Measurements from ENCODE around the gene LARP6. TPM values are rescaled to one million over a fixed set of nuclear protein-coding genes. Genes with fewer than 3 reads are reported as not detected.

Gene LARP6
- total RNA-seq (2021; ENCODE audit: unreplicated experiment), result 66.3 TPM
- 69.8 TPM for polyA plus RNA-seq (2012; ENCODE audit: insufficient read length)
- Bru-seq, nascent RNA, result percentile 71 among the genes with signal in this experiment
- BruChase-seq, experiment 1, labeled RNA remaining after a 2-hour chase, result percentile 66 among the genes with signal in this experiment
- BruChase-seq, experiment 2, labeled RNA remaining after a 6-hour chase, result percentile 66 among the genes with signal in this experiment
- long read RNA-seq, full-length matches to known transcripts, result 97 of 115 reads
- long read RNA-seq, partial matches to known transcripts, result 9 of 115 reads
- long read RNA-seq, other reads (novel, unspliced or antisense), result 9 of 115 reads

- ATAC-seq (peak; percentile 91), DNase-seq (ENCODE audit: low read depth, low spot score) (no peak)
- Histone ChIP-seq H3K27ac (ENCODE audit: low read length) (peak within 1 kb of the TSS; percentile 90), H3K27me3 (ENCODE audit: control insufficient read depth, insufficient read depth, low read length) (no peaks in the 10 kb centered on the region), H3K4me3 (ENCODE audit: low read depth in 2 of 2, low read length in 2 of 2) (peak within 1 kb of the TSS; percentile 86 to 93), H3K9me3 (ENCODE audit: control insufficient read depth, insufficient read depth, low read depth, low read length) (no peaks in the 10 kb centered on the region), H3K36me3 (ENCODE audit: control insufficient read depth, insufficient read depth, low read length) (peaks cover 5% of the 10 kb centered on the region), H3K4me1 (ENCODE audit: control insufficient read depth, insufficient read depth, low read length) (peaks cover 28% of the 10 kb centered on the region)
- in situ Hi-C loops (cut with HindIII; ENCODE audit: low pct_unique_long_range_greater_than_20kb, low sequenced_read_pairs) (no loop called here), intact Hi-C loops (cut with micrococcal nuclease; ENCODE audit: unreplicated experiment) (no loop called here)
- CTCF ChIA-PET, result interaction anchor here (1.2 kb wide), 1 partner anchor 29 kb away, joined by 4 read pairs; no protein-coding TSS in a partner anchor
- BruUV-seq (replicated peaks), result no TSS peak
- TF ChIP-seq POLR2AphosphoS5 (IDR thresholded peaks at IDR 0.05; ENCODE audit: low read depth, low read length) (no peak), SIN3A (IDR thresholded peaks at IDR 0.05; ENCODE audit: borderline replicate concordance, insufficient read depth, low read depth, low read length) (peak; percentile 25; the same call in 1 of the 2 replicates), TCF7L2 (IDR thresholded peaks at IDR 0.05; ENCODE audit: low read depth, low read length) (no peak)
- POLR2A ChIA-PET, result no interaction called here
Measured at GRCh38 chr15:70853973-70854665, at the start of gene LARP6. LARP6 (minus strand) TSS chr15:70854157; CDS start chr15:70854088, 69 bp downstream.

- ATAC-seq, result no peak
- intact Hi-C loops (cut with micrococcal nuclease; ENCODE audit: unreplicated experiment) (no loop called here), in situ Hi-C loops (cut with HindIII; ENCODE audit: low pct_unique_long_range_greater_than_20kb, low sequenced_read_pairs) (no loop called here)
- POLR2A ChIA-PET, result no interaction called here
- DNase-seq (ENCODE audit: low read depth, low spot score), result no peak
- H3K27ac ChIP-seq (ENCODE audit: low read length), result no peak overlapping the region
- TF ChIP-seq, protein P1, sequence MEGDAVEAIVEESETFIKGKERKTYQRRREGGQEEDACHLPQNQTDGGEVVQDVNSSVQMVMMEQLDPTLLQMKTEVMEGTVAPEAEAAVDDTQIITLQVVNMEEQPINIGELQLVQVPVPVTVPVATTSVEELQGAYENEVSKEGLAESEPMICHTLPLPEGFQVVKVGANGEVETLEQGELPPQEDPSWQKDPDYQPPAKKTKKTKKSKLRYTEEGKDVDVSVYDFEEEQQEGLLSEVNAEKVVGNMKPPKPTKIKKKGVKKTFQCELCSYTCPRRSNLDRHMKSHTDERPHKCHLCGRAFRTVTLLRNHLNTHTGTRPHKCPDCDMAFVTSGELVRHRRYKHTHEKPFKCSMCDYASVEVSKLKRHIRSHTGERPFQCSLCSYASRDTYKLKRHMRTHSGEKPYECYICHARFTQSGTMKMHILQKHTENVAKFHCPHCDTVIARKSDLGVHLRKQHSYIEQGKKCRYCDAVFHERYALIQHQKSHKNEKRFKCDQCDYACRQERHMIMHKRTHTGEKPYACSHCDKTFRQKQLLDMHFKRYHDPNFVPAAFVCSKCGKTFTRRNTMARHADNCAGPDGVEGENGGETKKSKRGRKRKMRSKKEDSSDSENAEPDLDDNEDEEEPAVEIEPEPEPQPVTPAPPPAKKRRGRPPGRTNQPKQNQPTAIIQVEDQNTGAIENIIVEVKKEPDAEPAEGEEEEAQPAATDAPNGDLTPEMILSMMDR (IDR thresholded peaks at IDR 0.05), result no peak
- TF ChIP-seq POLR2AphosphoS5 (IDR thresholded peaks at IDR 0.05; ENCODE audit: low read depth, low read length), result no peak
- TF ChIP-seq SIN3A (IDR thresholded peaks at IDR 0.05; ENCODE audit: borderline replicate concordance, insufficient read depth, low read depth, low read length), result no peak
- TF ChIP-seq, protein P2, sequence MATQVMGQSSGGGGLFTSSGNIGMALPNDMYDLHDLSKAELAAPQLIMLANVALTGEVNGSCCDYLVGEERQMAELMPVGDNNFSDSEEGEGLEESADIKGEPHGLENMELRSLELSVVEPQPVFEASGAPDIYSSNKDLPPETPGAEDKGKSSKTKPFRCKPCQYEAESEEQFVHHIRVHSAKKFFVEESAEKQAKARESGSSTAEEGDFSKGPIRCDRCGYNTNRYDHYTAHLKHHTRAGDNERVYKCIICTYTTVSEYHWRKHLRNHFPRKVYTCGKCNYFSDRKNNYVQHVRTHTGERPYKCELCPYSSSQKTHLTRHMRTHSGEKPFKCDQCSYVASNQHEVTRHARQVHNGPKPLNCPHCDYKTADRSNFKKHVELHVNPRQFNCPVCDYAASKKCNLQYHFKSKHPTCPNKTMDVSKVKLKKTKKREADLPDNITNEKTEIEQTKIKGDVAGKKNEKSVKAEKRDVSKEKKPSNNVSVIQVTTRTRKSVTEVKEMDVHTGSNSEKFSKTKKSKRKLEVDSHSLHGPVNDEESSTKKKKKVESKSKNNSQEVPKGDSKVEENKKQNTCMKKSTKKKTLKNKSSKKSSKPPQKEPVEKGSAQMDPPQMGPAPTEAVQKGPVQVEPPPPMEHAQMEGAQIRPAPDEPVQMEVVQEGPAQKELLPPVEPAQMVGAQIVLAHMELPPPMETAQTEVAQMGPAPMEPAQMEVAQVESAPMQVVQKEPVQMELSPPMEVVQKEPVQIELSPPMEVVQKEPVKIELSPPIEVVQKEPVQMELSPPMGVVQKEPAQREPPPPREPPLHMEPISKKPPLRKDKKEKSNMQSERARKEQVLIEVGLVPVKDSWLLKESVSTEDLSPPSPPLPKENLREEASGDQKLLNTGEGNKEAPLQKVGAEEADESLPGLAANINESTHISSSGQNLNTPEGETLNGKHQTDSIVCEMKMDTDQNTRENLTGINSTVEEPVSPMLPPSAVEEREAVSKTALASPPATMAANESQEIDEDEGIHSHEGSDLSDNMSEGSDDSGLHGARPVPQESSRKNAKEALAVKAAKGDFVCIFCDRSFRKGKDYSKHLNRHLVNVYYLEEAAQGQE (IDR thresholded peaks at IDR 0.05; ENCODE audit: insufficient read depth in 1 of 2, low read depth in 2 of 2, low read length in 1 of 2), result no peak
- TF ChIP-seq TCF7L2 (IDR thresholded peaks at IDR 0.05; ENCODE audit: low read depth, low read length), result no peak
- H3K4me3 ChIP-seq (ENCODE audit: low read depth in 2 of 2, low read length in 2 of 2), result no peak overlapping the region
- H3K4me1 ChIP-seq (ENCODE audit: control insufficient read depth, insufficient read depth, low read length), result no peaks in the 10 kb centered on the region
- BruUV-seq (replicated peaks), result no TSS peak
- no peaks in the 10 kb centered on the region for H3K27me3 ChIP-seq (ENCODE audit: control insufficient read depth, insufficient read depth, low read length)
- 0 out of 2 replicates have a peak, but pooled peaks cover 3% of the 10 kb centered on the region for H3K9me3 ChIP-seq (ENCODE audit: control insufficient read depth, insufficient read depth, low read depth, low read length)
- CTCF ChIA-PET, result interaction anchor here (0.5 kb wide), 1 partner anchor 224 kb away, joined by 4 read pairs; no protein-coding TSS in a partner anchor
- no peaks in the 10 kb centered on the region; the same call in 1 of the 2 replicates for H3K36me3 ChIP-seq (ENCODE audit: control insufficient read depth, insufficient read depth, low read length)
Measured at GRCh38 chr15:70902107-70902506, 48.1 kb upstream of the LARP6 start.
